WTC11 (cell line): Measurements from ENCODE around the gene TMEM179B. TPM values are rescaled to one million over a fixed set of nuclear protein-coding genes. Genes with fewer than 3 reads are reported as not detected.

Experiments used
- ATAC-seq: fragments of 200-7000 bp; cut with Tn5 transposase; 2 replicates; pipeline ENCODE4 v1.10.0; 2021; ENCODE audit warnings: mild to moderate bottlenecking, moderate library complexity
- CTCF ChIA-PET: fragments of 300-600 bp; sonication (Branson Sonifier 250); formaldehyde crosslinking; loops from one replicate; lab custom pipeline; 2021; ENCODE audit warnings: antibody characterized with exemption; lab: Charles Lee
- POLR2A ChIA-PET: fragments of 350-600 bp; sonication (Branson Sonifier 250); formaldehyde crosslinking; loops from one replicate; lab custom pipeline; 2021; ENCODE audit warnings: antibody characterized with exemption; lab: Charles Lee
- DNase-seq: peaks from one replicate; pipeline ENCODE4 v3.0.0; 2021; ENCODE audit warnings: low spot score
- H3K27ac Mint-ChIP-seq: 2 replicates; pipeline ENCODE4 v1.8.0; 2021; ENCODE audit warnings: mixed read lengths
- H3K27me3 Mint-ChIP-seq: 2 replicates; pipeline ENCODE4 v1.8.0; 2021; ENCODE audit warnings: low read depth, mild to moderate bottlenecking, moderate library complexity, mixed read lengths
- H3K36me3 Mint-ChIP-seq: 2 replicates; pipeline ENCODE4 v1.8.0; 2021; ENCODE audit warnings: mixed read lengths
- H3K4me1 Mint-ChIP-seq: 2 replicates; pipeline ENCODE4 v1.8.0; 2022; ENCODE audit warnings: mixed read lengths
- H3K4me3 Mint-ChIP-seq: 2 replicates; pipeline ENCODE4 v1.8.0; 2021; ENCODE audit warnings: mild to moderate bottlenecking, moderate library complexity, mixed read lengths
- H3K9me3 Mint-ChIP-seq: 2 replicates; pipeline ENCODE4 v1.8.0; 2021; ENCODE audit warnings: mixed read lengths
- CBFB ChIP-seq: sonication (generic); formaldehyde crosslinking; IDR thresholded peaks from 2 replicates; pipeline ENCODE4 v1.8.1; 2022; ENCODE audit warnings: mild to moderate bottlenecking, low read depth, missing genetic modification reagents
- ETV6 ChIP-seq: sonication (generic); formaldehyde crosslinking; IDR thresholded peaks from 2 replicates; pipeline ENCODE4 v1.8.1; 2022; ENCODE audit warnings: mild to moderate bottlenecking, missing genetic modification reagents
- FOXJ3 ChIP-seq: sonication (generic); formaldehyde crosslinking; IDR thresholded peaks from 2 replicates; pipeline ENCODE4 v1.9.0; 2021; ENCODE audit warnings: missing genetic modification reagents, mild to moderate bottlenecking, borderline replicate concordance
- FOXK1 ChIP-seq: sonication (generic); formaldehyde crosslinking; IDR thresholded peaks from 2 replicates; pipeline ENCODE4 v1.8.0; 2022; ENCODE audit warnings: mild to moderate bottlenecking, moderate library complexity, missing genetic modification reagents
- FOXP1 ChIP-seq: sonication (generic); formaldehyde crosslinking; IDR thresholded peaks from 2 replicates; pipeline ENCODE4 v1.8.0; 2022; ENCODE audit warnings: missing genetic modification reagents, mild to moderate bottlenecking, moderate library complexity, borderline replicate concordance
- GABPB1 ChIP-seq: sonication (generic); formaldehyde crosslinking; IDR thresholded peaks from 2 replicates; pipeline ENCODE4 v1.8.1; 2023; ENCODE audit warnings: mild to moderate bottlenecking, missing genetic modification reagents
- IRF2 ChIP-seq: sonication (generic); formaldehyde crosslinking; IDR thresholded peaks from 2 replicates; pipeline ENCODE4 v1.8.0; 2022; ENCODE audit warnings: low read depth, missing genetic modification reagents, borderline replicate concordance
- MYBL2 ChIP-seq: sonication (generic); formaldehyde crosslinking; IDR thresholded peaks from 2 replicates; pipeline ENCODE4 v1.8.1; 2023; ENCODE audit warnings: mild to moderate bottlenecking, moderate library complexity, missing genetic modification reagents
- NFE2L1 ChIP-seq: sonication (generic); formaldehyde crosslinking; IDR thresholded peaks from 2 replicates; pipeline ENCODE4 v1.8.1; 2023; ENCODE audit warnings: missing genetic modification reagents
- NFYB ChIP-seq: sonication (generic); formaldehyde crosslinking; conservative IDR thresholded peaks from 2 replicates; pipeline ENCODE4 v1.8.0; 2022; ENCODE audit warnings: low read depth, missing genetic modification reagents
- RORB ChIP-seq: fragments of 250-450 bp; sonication (Bioruptor Pico); IDR thresholded peaks from 2 replicates; pipeline ENCODE4 v1.9.0; 2021; ENCODE audit warnings: mild to moderate bottlenecking
- SP1 ChIP-seq: sonication (generic); formaldehyde crosslinking; conservative IDR thresholded peaks from 2 replicates; pipeline ENCODE4 v1.8.1; 2022; ENCODE audit warnings: missing genetic modification reagents
- TCF7 ChIP-seq: sonication (generic); formaldehyde crosslinking; IDR thresholded peaks from 2 replicates; pipeline ENCODE4 v1.8.0; 2022; ENCODE audit warnings: mild to moderate bottlenecking, low read depth, missing genetic modification reagents, moderate library complexity
- TEAD1 ChIP-seq: sonication (generic); formaldehyde crosslinking; IDR thresholded peaks from 2 replicates; pipeline ENCODE4 v1.8.0; 2022; ENCODE audit warnings: mild to moderate bottlenecking, missing genetic modification reagents
- TP53 ChIP-seq: sonication (generic); formaldehyde crosslinking; IDR thresholded peaks from 2 replicates; pipeline ENCODE4 v1.8.1; 2023; ENCODE audit warnings: mild to moderate bottlenecking, missing genetic modification reagents
- USF2 ChIP-seq: sonication (generic); formaldehyde crosslinking; IDR thresholded peaks from 2 replicates; pipeline ENCODE4 v1.8.1; 2023; ENCODE audit warnings: mild to moderate bottlenecking, missing genetic modification reagents, moderate library complexity
- ZBTB21 ChIP-seq: sonication (generic); formaldehyde crosslinking; IDR thresholded peaks from 2 replicates; pipeline ENCODE4 v1.8.1; 2023; ENCODE audit warnings: mild to moderate bottlenecking, missing genetic modification reagents, borderline replicate concordance
- ZNF138 ChIP-seq: sonication (generic); formaldehyde crosslinking; conservative IDR thresholded peaks from 2 replicates; pipeline ENCODE4 v1.8.1; 2022; ENCODE audit warnings: mild to moderate bottlenecking, moderate library complexity, missing genetic modification reagents
- ZNF281 ChIP-seq: sonication (generic); formaldehyde crosslinking; IDR thresholded peaks from 2 replicates; pipeline ENCODE4 v1.8.0; 2023; ENCODE audit warnings: mild to moderate bottlenecking, missing genetic modification reagents
- ZNF423 ChIP-seq: fragments of 250-450 bp; sonication (Bioruptor Pico); IDR thresholded peaks from 2 replicates; pipeline ENCODE4 v2.1.2; 2022; ENCODE audit warnings: mild to moderate bottlenecking, moderate library complexity
- total RNA-seq: library from RNA; stranded (reverse); gene quantifications from 3 replicates; pipeline ENCODE4 v1.2.3, GENCODE V29; 2021
- TF ChIP-seq, protein P1 (sequence below): fragments of 250-450 bp; sonication (Bioruptor Pico); IDR thresholded peaks from 2 replicates; pipeline ENCODE4 v1.9.0; 2021; ENCODE audit warnings: mild to moderate bottlenecking
- TF ChIP-seq, protein P2 (sequence below): sonication (generic); formaldehyde crosslinking; IDR thresholded peaks from 2 replicates; pipeline ENCODE4 v1.8.0; 2023; ENCODE audit warnings: missing genetic modification reagents, mild to moderate bottlenecking, borderline replicate concordance
- TF ChIP-seq, protein P3 (sequence below): sonication (generic); formaldehyde crosslinking; IDR thresholded peaks from 2 replicates; pipeline ENCODE4 v1.8.0; 2023; ENCODE audit warnings: missing genetic modification reagents
- TF ChIP-seq, protein P4 (sequence below): sonication (generic); formaldehyde crosslinking; IDR thresholded peaks from 2 replicates; pipeline ENCODE4 v1.8.1; 2023; ENCODE audit warnings: mild to moderate bottlenecking, moderate library complexity, missing genetic modification reagents

The TMEM179B gene
- total RNA-seq, 1 experiment from 2014 or later: 21.4 TPM

GRCh38 chr11:62755086-62755615 is 32.1 kb upstream of the TMEM179B start (continued):
- TF ChIP-seq ZNF138: no peak

DNA sequence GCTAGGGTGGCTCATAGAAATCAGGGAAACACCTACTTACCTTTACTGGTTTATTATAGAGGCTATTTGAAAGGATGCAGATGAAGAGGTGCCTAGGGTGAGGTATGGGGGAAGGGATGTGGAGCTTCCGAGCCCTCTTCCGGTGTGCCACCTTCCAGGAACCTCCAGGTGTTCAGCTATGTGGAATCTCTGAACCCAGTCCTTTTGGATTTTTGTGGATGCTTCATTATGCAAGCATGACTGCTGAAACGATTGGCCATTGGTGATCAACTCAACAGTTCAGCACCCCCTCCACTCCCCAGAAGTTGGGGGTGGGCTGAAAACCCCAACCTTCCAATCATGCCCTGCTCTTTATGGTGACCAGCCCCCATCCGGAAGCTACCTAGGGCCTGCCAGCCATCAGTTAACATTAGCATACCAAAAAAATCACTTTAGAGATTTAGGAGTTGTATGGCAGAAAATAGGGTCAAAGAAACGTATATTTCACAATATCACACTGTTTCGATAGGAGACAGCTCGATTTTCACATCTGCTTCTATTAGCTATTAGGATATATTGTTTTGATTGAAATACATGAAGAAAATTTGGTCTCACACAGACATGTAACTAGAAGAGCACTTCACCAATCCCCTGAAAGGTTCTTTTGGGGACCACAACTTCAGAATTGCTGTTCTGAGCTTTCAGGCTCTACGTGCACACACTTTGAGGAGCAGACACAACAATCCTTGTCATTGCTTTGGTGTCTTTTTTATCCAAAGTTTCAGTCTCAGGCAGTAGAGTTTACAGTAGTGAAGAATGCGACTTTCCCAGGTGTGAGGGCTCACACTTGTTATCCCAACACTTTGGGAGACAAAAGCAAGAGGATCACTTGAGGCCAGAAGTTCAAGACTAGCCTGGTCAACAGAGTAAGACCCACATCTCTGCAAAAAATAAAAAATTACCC is 29.1 kb upstream of the TMEM179B start:
- Mint-ChIP-seq H3K4me1 (peaks cover 44% of the 10 kb centered on the region), H3K27ac (peak overlapping the region; percentile 98), H3K9me3 (no peaks in the 10 kb centered on the region), H3K27me3 (no peaks in the 10 kb centered on the region; the same call in 1 of the 2 replicates), H3K36me3 (peaks cover 13% of the 10 kb centered on the region), H3K4me3 (peak overlapping the region; percentile 91)
- CTCF ChIA-PET: interaction anchor here (0.6 to 5.4 kb wide), 9 partner anchors 12 to 1161 kb away, joined by 3 to 66 read pairs (median 4); partner anchors contain the start of genes C11orf98, CSKMT, HNRNPUL2 and STX5
- DNase-seq (peak; percentile 78), ATAC-seq (peak; percentile 50)
- POLR2A ChIA-PET: interaction anchor here (0.5 to 3.4 kb wide), 13 partner anchors 10 to 98 kb away, joined by 3 to 14 read pairs (median 5); partner anchors contain the start of genes C11orf98, CSKMT, HNRNPUL2 and TAF6L
- TF ChIP-seq RORB (CRISPR knock-in tag): no peak
- TF ChIP-seq FOXK1 (CRISPR knock-in tag): peak; percentile 44; the same call in 1 of the 2 replicates
- no peak for TF ChIP-seq GABPB1
- TF ChIP-seq, protein P1, sequence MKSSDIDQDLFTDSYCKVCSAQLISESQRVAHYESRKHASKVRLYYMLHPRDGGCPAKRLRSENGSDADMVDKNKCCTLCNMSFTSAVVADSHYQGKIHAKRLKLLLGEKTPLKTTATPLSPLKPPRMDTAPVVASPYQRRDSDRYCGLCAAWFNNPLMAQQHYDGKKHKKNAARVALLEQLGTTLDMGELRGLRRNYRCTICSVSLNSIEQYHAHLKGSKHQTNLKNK (CRISPR knock-in tag): no peak
- TF ChIP-seq TEAD1: peak; percentile 35; the same call in 1 of the 2 replicates
- TF ChIP-seq, protein P2, sequence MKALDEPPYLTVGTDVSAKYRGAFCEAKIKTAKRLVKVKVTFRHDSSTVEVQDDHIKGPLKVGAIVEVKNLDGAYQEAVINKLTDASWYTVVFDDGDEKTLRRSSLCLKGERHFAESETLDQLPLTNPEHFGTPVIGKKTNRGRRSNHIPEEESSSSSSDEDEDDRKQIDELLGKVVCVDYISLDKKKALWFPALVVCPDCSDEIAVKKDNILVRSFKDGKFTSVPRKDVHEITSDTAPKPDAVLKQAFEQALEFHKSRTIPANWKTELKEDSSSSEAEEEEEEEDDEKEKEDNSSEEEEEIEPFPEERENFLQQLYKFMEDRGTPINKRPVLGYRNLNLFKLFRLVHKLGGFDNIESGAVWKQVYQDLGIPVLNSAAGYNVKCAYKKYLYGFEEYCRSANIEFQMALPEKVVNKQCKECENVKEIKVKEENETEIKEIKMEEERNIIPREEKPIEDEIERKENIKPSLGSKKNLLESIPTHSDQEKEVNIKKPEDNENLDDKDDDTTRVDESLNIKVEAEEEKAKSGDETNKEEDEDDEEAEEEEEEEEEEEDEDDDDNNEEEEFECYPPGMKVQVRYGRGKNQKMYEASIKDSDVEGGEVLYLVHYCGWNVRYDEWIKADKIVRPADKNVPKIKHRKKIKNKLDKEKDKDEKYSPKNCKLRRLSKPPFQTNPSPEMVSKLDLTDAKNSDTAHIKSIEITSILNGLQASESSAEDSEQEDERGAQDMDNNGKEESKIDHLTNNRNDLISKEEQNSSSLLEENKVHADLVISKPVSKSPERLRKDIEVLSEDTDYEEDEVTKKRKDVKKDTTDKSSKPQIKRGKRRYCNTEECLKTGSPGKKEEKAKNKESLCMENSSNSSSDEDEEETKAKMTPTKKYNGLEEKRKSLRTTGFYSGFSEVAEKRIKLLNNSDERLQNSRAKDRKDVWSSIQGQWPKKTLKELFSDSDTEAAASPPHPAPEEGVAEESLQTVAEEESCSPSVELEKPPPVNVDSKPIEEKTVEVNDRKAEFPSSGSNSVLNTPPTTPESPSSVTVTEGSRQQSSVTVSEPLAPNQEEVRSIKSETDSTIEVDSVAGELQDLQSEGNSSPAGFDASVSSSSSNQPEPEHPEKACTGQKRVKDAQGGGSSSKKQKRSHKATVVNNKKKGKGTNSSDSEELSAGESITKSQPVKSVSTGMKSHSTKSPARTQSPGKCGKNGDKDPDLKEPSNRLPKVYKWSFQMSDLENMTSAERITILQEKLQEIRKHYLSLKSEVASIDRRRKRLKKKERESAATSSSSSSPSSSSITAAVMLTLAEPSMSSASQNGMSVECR (CRISPR knock-in tag): no peak
- TF ChIP-seq, protein P3, sequence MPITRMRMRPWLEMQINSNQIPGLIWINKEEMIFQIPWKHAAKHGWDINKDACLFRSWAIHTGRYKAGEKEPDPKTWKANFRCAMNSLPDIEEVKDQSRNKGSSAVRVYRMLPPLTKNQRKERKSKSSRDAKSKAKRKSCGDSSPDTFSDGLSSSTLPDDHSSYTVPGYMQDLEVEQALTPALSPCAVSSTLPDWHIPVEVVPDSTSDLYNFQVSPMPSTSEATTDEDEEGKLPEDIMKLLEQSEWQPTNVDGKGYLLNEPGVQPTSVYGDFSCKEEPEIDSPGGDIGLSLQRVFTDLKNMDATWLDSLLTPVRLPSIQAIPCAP (CRISPR knock-in tag): no peak
- TF ChIP-seq, protein P4, sequence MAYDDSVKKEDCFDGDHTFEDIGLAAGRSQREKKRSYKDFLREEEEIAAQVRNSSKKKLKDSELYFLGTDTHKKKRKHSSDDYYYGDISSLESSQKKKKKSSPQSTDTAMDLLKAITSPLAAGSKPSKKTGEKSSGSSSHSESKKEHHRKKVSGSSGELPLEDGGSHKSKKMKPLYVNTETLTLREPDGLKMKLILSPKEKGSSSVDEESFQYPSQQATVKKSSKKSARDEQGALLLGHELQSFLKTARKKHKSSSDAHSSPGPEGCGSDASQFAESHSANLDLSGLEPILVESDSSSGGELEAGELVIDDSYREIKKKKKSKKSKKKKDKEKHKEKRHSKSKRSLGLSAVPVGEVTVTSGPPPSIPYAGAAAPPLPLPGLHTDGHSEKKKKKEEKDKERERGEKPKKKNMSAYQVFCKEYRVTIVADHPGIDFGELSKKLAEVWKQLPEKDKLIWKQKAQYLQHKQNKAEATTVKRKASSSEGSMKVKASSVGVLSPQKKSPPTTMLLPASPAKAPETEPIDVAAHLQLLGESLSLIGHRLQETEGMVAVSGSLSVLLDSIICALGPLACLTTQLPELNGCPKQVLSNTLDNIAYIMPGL (CRISPR knock-in tag): no peak
- TF ChIP-seq MYBL2 (CRISPR knock-in tag): 0 out of 2 replicates have a peak, but pooled peaks have one; percentile 39
- TF ChIP-seq USF2 (CRISPR knock-in tag): 0 out of 2 replicates have a peak, but pooled peaks have one; percentile 8
- no peak for TF ChIP-seq ZNF423
- no peak for TF ChIP-seq IRF2 (CRISPR knock-in tag)
- no peak for TF ChIP-seq ZBTB21
- peak; percentile 90 for TF ChIP-seq ETV6 (CRISPR knock-in tag)
- peak; percentile 79 for TF ChIP-seq ZNF281 (CRISPR knock-in tag)
- no peak for TF ChIP-seq TCF7 (CRISPR knock-in tag)
- TF ChIP-seq TP53 (CRISPR knock-in tag): no peak
- no peak for TF ChIP-seq FOXJ3 (CRISPR knock-in tag)
- no peak for TF ChIP-seq FOXP1 (CRISPR knock-in tag)
- TF ChIP-seq SP1: peak; percentile 69
- 0 out of 2 replicates have a peak, but pooled peaks have one; percentile 31 for TF ChIP-seq NFE2L1 (CRISPR knock-in tag)
- no peak for TF ChIP-seq CBFB (CRISPR knock-in tag)
- TF ChIP-seq NFYB (CRISPR knock-in tag): peak; percentile 46; the same call in 1 of the 2 replicates
